OCI-LY7 (cell line): Measurements from ENCODE around the gene KCNH1. TPM values are rescaled to one million over a fixed set of nuclear protein-coding genes. Genes with fewer than 3 reads are reported as not detected.

Experiments used
- BruUV-seq: library from RNA; stranded (reverse); fragments of 400-500 nt; replicated peaks from 2 replicates; lab custom pipeline; 2021; lab: Mats Ljungman, UMichigan
- CTCF ChIA-PET: fragments of 300-600 bp; sonication (Branson Sonifier 250); formaldehyde crosslinking; loops from one replicate; lab custom pipeline; 2022; ENCODE audit warnings: antibody characterized with exemption; ENCODE audit not compliant: unreplicated experiment; lab: Charles Lee
- POLR2A ChIA-PET: fragments of 300-600 bp; sonication (Branson Sonifier 250); formaldehyde crosslinking; loops from one replicate; lab custom pipeline; 2022; ENCODE audit warnings: antibody characterized with exemption; lab: Charles Lee
- DNase-seq: peaks from one replicate; pipeline ENCODE4 v3.0.0-alpha.2; 2015; ENCODE audit warnings: low spot score
- H2AFZ ChIP-seq: fragments of 200-600 bp; sonication (generic), shearing (Covaris generic); 2 replicates; pipeline ENCODE4 v1.6.1; 2014; ENCODE audit warnings: mild to moderate bottlenecking, antibody characterized with exemption, low read length, moderate library complexity
- H3K27ac ChIP-seq: fragments of 200-600 bp; sonication (generic); 2 replicates; pipeline ENCODE4 v1.5.1; 2014; ENCODE audit warnings: mixed run types, low read depth, mild to moderate bottlenecking, moderate library complexity, low read length, inconsistent platforms; ENCODE audit not compliant: poor library complexity, severe bottlenecking
- H3K36me3 ChIP-seq: fragments of 200-600 bp; sonication (generic); 2 replicates; pipeline ENCODE4 v1.6.1; 2014; ENCODE audit warnings: mild to moderate bottlenecking, antibody characterized with exemption, low read length, moderate library complexity, mixed read lengths; ENCODE audit not compliant: insufficient read depth
- H3K4me1 ChIP-seq: fragments of 200-600 bp; sonication (generic); 2 replicates; pipeline ENCODE4 v1.5.1; 2014; ENCODE audit warnings: mild to moderate bottlenecking, low read length; ENCODE audit not compliant: insufficient read depth, poor library complexity, severe bottlenecking
- H3K4me2 ChIP-seq: fragments of 200-600 bp; sonication (generic); 2 replicates; pipeline ENCODE4 v1.6.1; 2014; ENCODE audit warnings: mild to moderate bottlenecking, low read length
- H3K4me3 ChIP-seq: fragments of 200-600 bp; sonication (generic); 2 replicates; pipeline ENCODE4 v1.5.1; 2014; ENCODE audit warnings: mild to moderate bottlenecking, low read depth, low read length; ENCODE audit not compliant: poor library complexity, severe bottlenecking
- H3K79me2 ChIP-seq: fragments of 200-600 bp; sonication (generic); 2 replicates; pipeline ENCODE4 v1.6.1; 2016; ENCODE audit warnings: low read depth, mild to moderate bottlenecking, low read length, moderate library complexity, mixed read lengths; ENCODE audit not compliant: insufficient read depth
- H3K9me2 ChIP-seq: fragments of 200-600 bp; sonication (generic); 2 replicates; pipeline ENCODE4 v1.6.1; 2016; ENCODE audit warnings: mild to moderate bottlenecking, low read length, mixed read lengths; ENCODE audit not compliant: insufficient read depth
- H3K9me3 ChIP-seq: fragments of 200-600 bp; sonication (generic); 2 replicates; pipeline ENCODE4 v1.6.1; 2014; ENCODE audit warnings: mild to moderate bottlenecking, mixed run types, low read length, mixed read lengths
- H4K20me1 ChIP-seq: fragments of 200-600 bp; sonication (generic); 2 replicates; pipeline ENCODE4 v1.6.1; 2014; ENCODE audit warnings: mild to moderate bottlenecking, antibody characterized with exemption, low read length, moderate library complexity, mixed read lengths; ENCODE audit not compliant: insufficient read depth
- CTCF ChIP-seq: fragments of 200-600 bp; sonication (generic); conservative IDR thresholded peaks from 2 replicates; pipeline ENCODE4 v1.5.1; 2014; ENCODE audit warnings: mild to moderate bottlenecking, antibody characterized with exemption, low read length, moderate library complexity, mixed read lengths
- EZH2phosphoT487 ChIP-seq: fragments of 200-600 bp; sonication (generic); IDR thresholded peaks from 2 replicates; pipeline ENCODE4 v1.6.1; 2018; ENCODE audit warnings: low read depth, borderline replicate concordance, mild to moderate bottlenecking, mixed run types, antibody characterized with exemption, low read length, moderate library complexity, mixed read lengths
- intact Hi-C: fragments of 100-400 bp; cut with micrococcal nuclease; formaldehyde crosslinking; loops from one replicate; pipeline ENCODE4 v1.10.0; 2022; ENCODE audit not compliant: unreplicated experiment
- total RNA-seq, 2 experiments: library from RNA; depleted of rRNA in 1 of 2; stranded (reverse); fragments of >200 nt in 1 of 2; shearing (Covaris generic) in 1 of 2; gene quantifications; 2 replicates each; pipeline ENCODE4 v1.2.3, GENCODE V29; 2014 to 2022

Gene KCNH1
- total RNA-seq, 2 experiments from 2014 or later, result not detected

GRCh38 chr1:210817385-210818275, 316.3 kb downstream of the KCNH1 start:
- H3K4me1 ChIP-seq, result no peaks in the 10 kb centered on the region
- CTCF ChIA-PET, result no interaction called here
- no peaks in the 10 kb centered on the region for H3K9me2 ChIP-seq
- no peak overlapping the region for H3K4me3 ChIP-seq
- no peaks in the 10 kb centered on the region for H3K9me3 ChIP-seq
- no peaks in the 10 kb centered on the region for H3K79me2 ChIP-seq
- no peak overlapping the region for H3K4me2 ChIP-seq
- H3K27ac ChIP-seq, result no peak overlapping the region
- no peaks in the 10 kb centered on the region for H4K20me1 ChIP-seq
- BruUV-seq, result no TSS peak
- POLR2A ChIA-PET, result interaction anchor here (0.6 to 0.9 kb wide), 3 partner anchors 14 to 188 kb away, joined by 3 to 4 read pairs (median 3); no protein-coding TSS in a partner anchor
- TF ChIP-seq EZH2phosphoT487 (no peak), CTCF (no peak)
- intact Hi-C loops, result no loop called here
- H2AFZ ChIP-seq, result no peak overlapping the region
- no peak for DNase-seq
- no peaks in the 10 kb centered on the region for H3K36me3 ChIP-seq

- no peaks in the 10 kb centered on the region for H4K20me1 ChIP-seq
- no peak overlapping the region for H2AFZ ChIP-seq
- no peaks in the 10 kb centered on the region for H3K4me1 ChIP-seq
- CTCF ChIA-PET, result no interaction called here
- intact Hi-C loops, result no loop called here
- H3K27ac ChIP-seq, result no peak overlapping the region
- no peak overlapping the region for H3K4me3 ChIP-seq
- no peaks in the 10 kb centered on the region for H3K79me2 ChIP-seq
- no peaks in the 10 kb centered on the region for H3K9me2 ChIP-seq
- H3K4me2 ChIP-seq, result no peak overlapping the region
- H3K36me3 ChIP-seq, result no peaks in the 10 kb centered on the region
- TF ChIP-seq EZH2phosphoT487, result no peak
- no peak for TF ChIP-seq CTCF
- DNase-seq, result no peak
- BruUV-seq, result no TSS peak
- POLR2A ChIA-PET, result interaction anchor here (0.7 to 0.8 kb wide), 3 partner anchors 13 to 185 kb away, joined by 3 to 4 read pairs (median 3); no protein-coding TSS in a partner anchor
- no peaks in the 10 kb centered on the region for H3K9me3 ChIP-seq
Measured at GRCh38 chr1:210815641-210816550, 318.1 kb downstream of the KCNH1 start.
